GM12878 (cell line): ENCODE data around the gene GIMAP2. TPM values are rescaled to one million over a fixed set of nuclear protein-coding genes. Genes with fewer than 3 reads are reported as not detected.

Experiments used
- BMI1 ChIP-seq: fragments of 450-650 bp; IDR thresholded peaks from 2 replicates; pipeline ENCODE4 v1.6.1; 2016; ENCODE audit warnings: mild to moderate bottlenecking, moderate library complexity, borderline replicate concordance
- CHD1 ChIP-seq: IDR thresholded peaks from 2 replicates; pipeline ENCODE4 v1.6.1; 2012; ENCODE audit warnings: low read depth, low read length, improper control_type of control experiment
- CUX1 ChIP-seq: IDR thresholded peaks from 2 replicates; pipeline ENCODE4 v1.6.1; 2012; ENCODE audit warnings: improper control_type of control experiment, low read depth, low read length; ENCODE audit not compliant: insufficient replicate concordance
- IKZF2 ChIP-seq, 2 experiments: fragments of 450-650 bp; IDR thresholded peaks; 2 replicates each; pipeline ENCODE4 v1.6.1; 2017; ENCODE audit warnings: mild to moderate bottlenecking in 2 of 2, moderate library complexity in 2 of 2
- IRF4 ChIP-seq: IDR thresholded peaks from 2 replicates; pipeline ENCODE4 v1.6.1; 2011; ENCODE audit warnings: low read depth, low read length
- LARP7 ChIP-seq: fragments of 450-650 bp; IDR thresholded peaks from 2 replicates; pipeline ENCODE4 v1.6.1; 2017; ENCODE audit warnings: mild to moderate bottlenecking
- MEF2B ChIP-seq: fragments of 450-650 bp; IDR thresholded peaks from 2 replicates; pipeline ENCODE4 v1.6.1; 2018; ENCODE audit warnings: mild to moderate bottlenecking, moderate library complexity; ENCODE audit not compliant: partially characterized antibody, poor library complexity, severe bottlenecking
- NFYA ChIP-seq: IDR thresholded peaks from 2 replicates; pipeline ENCODE4 v1.6.1; 2011; ENCODE audit warnings: low read depth, mild to moderate bottlenecking, low read length, improper control_type of control experiment, borderline replicate concordance
- NR2F1 ChIP-seq: fragments of 450-650 bp; conservative IDR thresholded peaks from 2 replicates; pipeline ENCODE4 v1.6.1; 2017; ENCODE audit warnings: mild to moderate bottlenecking
- RCOR1 ChIP-seq: conservative IDR thresholded peaks from 2 replicates; pipeline ENCODE4 v1.6.1; 2012; ENCODE audit warnings: low read depth, low read length, improper control_type of control experiment
- RELA ChIP-seq: fragments of 450-650 bp; IDR thresholded peaks from 2 replicates; pipeline ENCODE4 v1.8.0; 2014; ENCODE audit warnings: borderline replicate concordance; ENCODE audit not compliant: partially characterized antibody
- SIX5 ChIP-seq: IDR thresholded peaks from 2 replicates; pipeline ENCODE4 v1.6.1; 2011; ENCODE audit warnings: mild to moderate bottlenecking, low read depth, low read length, moderate library complexity; ENCODE audit not compliant: severe bottlenecking
- SPI1 ChIP-seq: IDR thresholded peaks from 2 replicates; pipeline ENCODE4 v1.6.1; 2011; ENCODE audit warnings: low read depth, mild to moderate bottlenecking, low read length, moderate library complexity, borderline replicate concordance; ENCODE audit not compliant: insufficient read depth
- USF1 ChIP-seq: IDR thresholded peaks from 2 replicates; pipeline ENCODE4 v1.6.1; 2011; ENCODE audit warnings: borderline replicate concordance, low read depth, mild to moderate bottlenecking, moderate library complexity, mixed read lengths, low read length; ENCODE audit not compliant: insufficient read depth; ENCODE audit errors: extremely low read length
- WRNIP1 ChIP-seq: IDR thresholded peaks from 2 replicates; pipeline ENCODE4 v1.6.1; 2011; ENCODE audit warnings: low read depth, low read length, improper control_type of control experiment, borderline replicate concordance
- YY1 ChIP-seq: IDR thresholded peaks from 2 replicates; pipeline ENCODE4 v1.6.1; 2011; ENCODE audit warnings: low read depth, mild to moderate bottlenecking, low read length
- ZNF687 ChIP-seq: fragments of 450-650 bp; IDR thresholded peaks from 2 replicates; pipeline ENCODE4 v1.6.1; 2017; ENCODE audit warnings: mild to moderate bottlenecking, moderate library complexity
- ZZZ3 ChIP-seq: IDR thresholded peaks from 2 replicates; pipeline ENCODE4 v1.6.1; 2011; ENCODE audit warnings: low read depth; ENCODE audit not compliant: control insufficient read depth, insufficient read length
- polyA plus RNA-seq, 11 experiments: library from polyadenylated mRNA; depleted of rRNA in 4 of 11; unstranded in 6 of 11; stranded (reverse) in 5 of 11; fragments of >200 nt; fragmentation: Nextera tagmentation in 4 of 11; fragmentation: Illumina TruSeq in 1 of 11; extraction: Ambion mirVana in 4 of 11; extraction: Trizol in 1 of 11; gene quantifications; 1 replicate in 1 of 11; 2 replicates in 10 of 11; pipeline versions ENCODE4 v1.2.1 to v1.2.3, GENCODE V29; 2011 to 2016; ENCODE audit warnings: inconsistent platforms in 2 of 11, missing spikeins in 2 of 11, low read depth in 1 of 11
- total RNA-seq, 4 experiments: library from RNA; depleted of rRNA in 3 of 4; stranded (reverse); fragments of >200 nt in 3 of 4; fragmentation: Illumina TruSeq in 1 of 4; extraction: Trizol in 1 of 4; gene quantifications; 2 replicates each; pipeline versions ENCODE4 v1.2.1 to v1.2.3, GENCODE V29; 2013 to 2021

Gene GIMAP2
- total and polyA plus RNA-seq, 10 of the 15 experiments (the other 5 are each of a cell fraction or from before 2014, with no cell fraction given): 21.3 to 102 (median 31.8) TPM

GRCh38 chr7:150685219-150686029 is at the start of gene GIMAP2 (continued):
- TF ChIP-seq ZNF687 (peak; percentile 82), RELA (no peak), CHD1 (no peak), ZZZ3 (no peak), NR2F1 (no peak), YY1 (peak; percentile 46; the same call in 1 of the 2 replicates), BMI1 (no peak), CUX1 (no peak), SIX5 (no peak), RCOR1 (no peak), LARP7 (0 out of 2 replicates have a peak, but pooled peaks have one; percentile 32), NFYA (no peak), IRF4 (peak; percentile 45; the same call in 1 of the 2 replicates), WRNIP1 (no peak), IKZF2 (IDR thresholded peaks at IDR 0.05) (peak; percentile 81 to 82), SPI1 (peak; percentile 55), MEF2B (no peak), USF1 (peak; percentile 39)
